LNCAP (cell line): ENCODE results near the gene COL5A1.

Source experiments
- TF ChIP-seq, protein P1 (sequence below): fragments of 450-650 bp; IDR thresholded peaks from 2 replicates; pipeline ENCODE4 v1.5.1; 2017; ENCODE audit warnings: mild to moderate bottlenecking

Gene COL5A1

GRCh38 chr9:134639994-134640393 lies 1.6 kb upstream of the COL5A1 start:
- TF ChIP-seq, protein P1, sequence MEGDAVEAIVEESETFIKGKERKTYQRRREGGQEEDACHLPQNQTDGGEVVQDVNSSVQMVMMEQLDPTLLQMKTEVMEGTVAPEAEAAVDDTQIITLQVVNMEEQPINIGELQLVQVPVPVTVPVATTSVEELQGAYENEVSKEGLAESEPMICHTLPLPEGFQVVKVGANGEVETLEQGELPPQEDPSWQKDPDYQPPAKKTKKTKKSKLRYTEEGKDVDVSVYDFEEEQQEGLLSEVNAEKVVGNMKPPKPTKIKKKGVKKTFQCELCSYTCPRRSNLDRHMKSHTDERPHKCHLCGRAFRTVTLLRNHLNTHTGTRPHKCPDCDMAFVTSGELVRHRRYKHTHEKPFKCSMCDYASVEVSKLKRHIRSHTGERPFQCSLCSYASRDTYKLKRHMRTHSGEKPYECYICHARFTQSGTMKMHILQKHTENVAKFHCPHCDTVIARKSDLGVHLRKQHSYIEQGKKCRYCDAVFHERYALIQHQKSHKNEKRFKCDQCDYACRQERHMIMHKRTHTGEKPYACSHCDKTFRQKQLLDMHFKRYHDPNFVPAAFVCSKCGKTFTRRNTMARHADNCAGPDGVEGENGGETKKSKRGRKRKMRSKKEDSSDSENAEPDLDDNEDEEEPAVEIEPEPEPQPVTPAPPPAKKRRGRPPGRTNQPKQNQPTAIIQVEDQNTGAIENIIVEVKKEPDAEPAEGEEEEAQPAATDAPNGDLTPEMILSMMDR, result no peak

DNA sequence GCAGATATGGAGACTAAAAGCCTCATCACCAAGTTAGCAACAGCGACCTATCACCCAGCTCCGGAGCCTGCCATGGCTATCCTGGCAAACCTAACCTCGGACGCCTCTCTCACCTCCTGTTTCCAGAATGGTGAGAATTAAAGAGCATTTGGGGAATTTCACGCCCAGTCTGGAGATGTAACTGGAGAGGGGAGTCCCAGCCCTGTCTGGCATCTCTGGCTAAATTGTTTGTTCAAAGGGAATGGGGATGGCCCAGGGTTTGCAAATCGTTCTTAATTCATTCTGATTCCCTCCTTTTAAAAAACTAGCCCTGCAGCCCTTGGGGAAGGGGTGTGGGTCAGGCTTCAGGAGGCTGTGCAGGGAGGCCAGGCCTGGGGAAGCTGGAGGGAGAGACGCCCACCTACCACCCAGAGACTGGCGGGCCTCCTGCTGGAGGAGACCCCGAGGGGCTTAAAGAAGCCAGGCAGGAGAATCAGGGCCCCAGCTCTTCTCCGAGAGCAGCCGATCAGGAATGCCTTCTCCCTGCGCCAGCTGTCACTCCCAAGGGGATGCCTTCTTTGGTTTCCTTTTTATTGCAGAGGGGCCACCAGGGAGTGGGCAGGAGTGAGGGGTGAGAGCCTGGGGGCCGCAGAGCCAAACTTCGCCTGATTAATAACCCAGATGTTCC lies 964 bp upstream of the COL5A1 start:
- TF ChIP-seq, protein P1, result no peak

DNA sequence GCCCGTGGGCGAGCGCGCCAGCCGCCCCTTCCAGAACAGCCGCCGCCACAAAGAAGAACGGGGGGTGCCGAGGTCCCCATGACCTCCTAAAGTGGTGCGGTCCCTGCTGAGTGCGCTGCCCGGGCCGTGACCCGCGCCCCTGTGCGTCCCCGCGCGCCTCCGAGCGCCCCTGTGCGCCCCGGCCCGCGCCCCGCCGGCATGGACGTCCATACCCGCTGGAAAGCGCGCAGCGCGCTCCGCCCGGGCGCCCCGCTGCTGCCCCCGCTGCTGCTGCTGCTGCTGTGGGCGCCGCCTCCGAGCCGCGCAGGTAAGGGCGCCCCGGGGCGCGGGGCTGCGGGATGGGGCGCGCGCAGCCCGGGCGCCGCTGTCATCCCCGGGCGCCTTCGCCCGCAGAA lies 384 bp downstream of the COL5A1 start:
- TF ChIP-seq, protein P1, result no peak

- TF ChIP-seq, protein P1, result no peak
These were observed 980 bp downstream of the COL5A1 start for GRCh38 chr9:134642385-134643181.

DNA sequence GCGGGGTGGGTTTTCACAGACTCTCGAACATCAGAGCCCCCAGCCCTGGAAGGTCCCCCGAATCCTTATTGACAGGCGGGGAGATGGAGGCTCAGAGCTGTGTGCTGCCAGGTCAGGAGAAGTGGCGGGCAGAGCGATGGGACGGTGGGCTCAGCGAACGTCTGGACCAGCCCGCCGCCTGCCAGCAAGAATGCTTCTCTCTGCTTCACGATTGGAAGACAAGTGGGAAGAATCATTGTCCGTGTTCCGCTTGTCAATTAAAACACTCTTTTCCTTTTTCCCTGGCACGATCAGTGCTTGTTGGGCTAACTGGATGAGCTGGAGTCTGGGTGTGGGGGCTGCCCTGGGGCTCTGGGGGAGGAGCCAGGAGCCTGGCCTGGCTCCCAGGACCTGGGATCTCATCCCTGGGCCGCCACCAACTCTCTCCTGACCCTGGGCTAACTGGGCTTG lies 1.6 kb downstream of the COL5A1 start:
- TF ChIP-seq, protein P1, result no peak

- TF ChIP-seq, protein P1, result no peak
These were observed 3.4 kb downstream of the COL5A1 start for GRCh38 chr9:134644725-134645606.

DNA sequence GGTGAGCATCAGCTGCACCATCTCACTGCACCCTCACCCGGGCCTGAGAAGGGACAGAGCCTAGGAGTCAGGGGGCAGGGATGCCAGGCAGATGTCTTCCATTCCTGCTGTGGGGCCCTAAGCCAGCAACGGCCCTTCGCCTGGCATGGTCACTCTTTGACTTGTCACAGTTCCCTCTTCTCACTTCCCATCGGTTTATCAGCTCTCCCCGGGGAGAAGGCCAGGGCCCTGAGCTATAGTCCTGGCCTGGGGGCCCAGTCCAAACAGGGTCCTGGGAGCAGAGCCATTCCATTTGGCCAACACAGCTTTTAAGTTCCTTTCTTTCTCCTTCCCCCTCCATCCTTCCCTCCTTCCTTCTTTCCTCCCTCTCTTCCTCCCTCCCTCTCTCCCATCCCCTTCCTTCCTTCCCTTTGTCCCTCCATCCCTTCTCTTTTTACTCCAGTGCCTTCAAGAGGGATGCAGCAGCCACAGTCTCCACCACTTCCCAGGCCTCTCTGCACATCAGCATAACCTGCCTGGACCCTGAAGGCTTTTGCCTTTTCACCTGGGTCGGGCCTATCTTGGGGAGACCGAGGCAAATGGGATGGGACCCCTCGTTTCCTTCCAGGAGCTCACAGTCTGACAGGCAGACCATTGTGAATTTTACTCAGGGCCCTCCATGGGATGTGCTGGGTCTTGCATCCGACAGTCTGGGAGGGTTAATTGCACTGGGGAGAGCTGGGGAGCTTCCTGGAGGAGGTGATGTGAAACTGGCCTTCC lies 4.2 kb downstream of the COL5A1 start:
- TF ChIP-seq, protein P1, result no peak
